CD4-positive, alpha-beta T cell treated with Interferon alpha-2 for 1 hour (primary cell): ENCODE measurements around the gene IL12RB2.
A peak's percentile ranks its signal among the peaks of the same experiment; 100 is the strongest.
"Not testable (repeated sequence)": the region's sequence is repeated elsewhere in the genome, so short reads cannot be mapped to it uniquely, and the experiment has no call there.

Experiments
- DNase-seq, 2 donors: peaks; one replicate each; pipeline ENCODE4 v3.0.0-alpha.2; 2020 to 2022

IL12RB2 gene

GRCh38 chr1:67400029-67400786 is 92.5 kb downstream of the IL12RB2 start:
- not testable (repeated sequence) for DNase-seq

- no peak for DNase-seq
Measured at GRCh38 chr1:67401443-67401842, 93.8 kb downstream of the IL12RB2 start.

- DNase-seq, result no peak
Measured at GRCh38 chr1:67404212-67404620, 96.5 kb downstream of the IL12RB2 start.

GRCh38 chr1:67405473-67406245 is 98.0 kb downstream of the IL12RB2 start:
- DNase-seq, result no peak

- no peak for DNase-seq
Measured at GRCh38 chr1:67407498-67407897, 99.8 kb downstream of the IL12RB2 start.

- DNase-seq, result no peak
Measured at GRCh38 chr1:67408148-67408547, 100.5 kb downstream of the IL12RB2 start.

- not testable (repeated sequence) for DNase-seq
Measured at GRCh38 chr1:67413101-67413500, 105.4 kb downstream of the IL12RB2 start.

- no peak for DNase-seq
Measured at GRCh38 chr1:67414574-67414973, 106.9 kb downstream of the IL12RB2 start.

- no peak for DNase-seq
Measured at GRCh38 chr1:67415041-67415440, 107.4 kb downstream of the IL12RB2 start.

GRCh38 chr1:67417733-67418132 is 110.1 kb downstream of the IL12RB2 start:
- DNase-seq, result not testable (repeated sequence)

- DNase-seq, result no peak
Measured at GRCh38 chr1:67418839-67419586, 111.3 kb downstream of the IL12RB2 start.

- DNase-seq, result no peak
Measured at GRCh38 chr1:67420835-67421492, 113.3 kb downstream of the IL12RB2 start.

GRCh38 chr1:67427465-67427864 is 119.8 kb downstream of the IL12RB2 start:
- DNase-seq, result no peak

- no peak for DNase-seq
Measured at GRCh38 chr1:67427947-67428346, 120.3 kb downstream of the IL12RB2 start.

GRCh38 chr1:67429011-67429527 is 121.4 kb downstream of the IL12RB2 start:
- peak in 1 of 2 donors; percentile 46 for DNase-seq

- DNase-seq, result no peak
Measured at GRCh38 chr1:67429528-67430357, 122.1 kb downstream of the IL12RB2 start.

- peak; percentile 96 to 97 for DNase-seq
Measured at GRCh38 chr1:67430358-67431155, 122.9 kb downstream of the IL12RB2 start, which contains the start of gene SERBP1. SERBP1 (minus strand) TSS chr1:67430402; CDS start chr1:67430300, 102 bp downstream.

- no peak for DNase-seq
Measured at GRCh38 chr1:67431156-67431765, 123.6 kb downstream of the IL12RB2 start.

GRCh38 chr1:67431869-67432578 is 124.4 kb downstream of the IL12RB2 start:
- no peak for DNase-seq
